Heart left ventricle (tissue), 16 donors: ENCODE data around the gene GRB7. TPM values are rescaled to one million over a fixed set of nuclear protein-coding genes. Genes with fewer than 3 reads are reported as not detected.

Experiments
- ATAC-seq, 4 donors: fragments of 200-7000 bp; cut with Tn5 transposase; one replicate each; pipeline ENCODE4 v1.9.1; 2020 to 2022; ENCODE audit warnings: moderate library complexity in 4 of 4, mild to moderate bottlenecking in 3 of 4, moderate number of reproducible peaks in 1 of 4
- DNase-seq, 5 donors: peaks; one replicate each; pipeline ENCODE4 v3.0.0-alpha.2; 2020
- H3K27ac ChIP-seq, 12 donors: fragments of 200-600 bp; sonication (generic) in 4 of 12; one replicate each; pipeline versions ENCODE4 v1.5.0 to v1.8.0; 2016 to 2022; ENCODE audit warnings: mild to moderate bottlenecking in 2 of 12
- H3K27me3 ChIP-seq, 9 donors: fragments of 200-600 bp; sonication (generic) in 2 of 9; one replicate each; pipeline versions ENCODE4 v1.5.1 to v1.8.0; 2016 to 2022; ENCODE audit warnings: mild to moderate bottlenecking in 3 of 9
- H3K36me3 ChIP-seq, 9 donors: fragments of 200-600 bp; sonication (generic) in 2 of 9; one replicate each; pipeline versions ENCODE4 v1.5.0 to v1.8.0; 2018 to 2022; ENCODE audit warnings: mild to moderate bottlenecking in 2 of 9
- H3K4me1 ChIP-seq, 12 donors: fragments of 200-600 bp; sonication (generic) in 4 of 12; one replicate each; pipeline versions ENCODE4 v1.5.0 to v1.8.0; 2016 to 2022; ENCODE audit warnings: mild to moderate bottlenecking in 3 of 12
- H3K4me3 ChIP-seq, 12 donors: fragments of 200-600 bp; sonication (generic) in 4 of 12; one replicate each; pipeline versions ENCODE4 v1.5.0 to v1.8.0; 2017 to 2022; ENCODE audit warnings: mild to moderate bottlenecking in 9 of 12, moderate library complexity in 4 of 12
- H3K9me3 ChIP-seq, 12 donors: fragments of 200-600 bp; sonication (generic) in 4 of 12; one replicate each; pipeline versions ENCODE4 v1.5.0 to v1.8.0; 2016 to 2022; ENCODE audit warnings: mild to moderate bottlenecking in 1 of 12
- POLR2A ChIP-seq, 2 donors: fragments of 450-650 bp; IDR thresholded peaks; one replicate each; pipeline ENCODE4 v1.6.1; 2017; ENCODE audit warnings: antibody characterized with exemption in 2 of 2, mild to moderate bottlenecking in 2 of 2, moderate library complexity in 2 of 2
- WGBS, 4 donors: extraction: QIAGEN DNeasy Blood & Tissue Kit in 2 of 4; methylation state at CpG; one replicate each; pipeline versions ENCODE4 v1.1.5 to v1.1.7; 2013 to 2018; 5-methylcytosine and 5-hydroxymethylcytosine counted together
- intact Hi-C, 10 donors: fragments of 100-400 bp; cut with DNase I; formaldehyde crosslinking; loops; one replicate each; pipeline versions ENCODE4 v1.11.1 to v1.14.2; 2022
- polyA plus RNA-seq, 2 donors: library from polyadenylated mRNA; stranded (reverse); fragments of 200-250 nt; gene quantifications; one replicate each; pipeline ENCODE4 v1.2.3, GENCODE V29; 2013
- total RNA-seq, 9 donors: library from RNA; depleted of rRNA in 2 of 9; stranded (reverse); fragments of >200 nt in 2 of 9; fragmentation: NEBNext Ultra II Directional in 3 of 9; extraction: Animal tissue kit (Norgen Biotek cat#: 25700) in 3 of 9; gene quantifications; one replicate each; pipeline versions ENCODE4 v1.1.0 to v1.2.4, GENCODE V29; 2016 to 2023
- TF ChIP-seq, protein P1 (sequence below), 12 donors: fragments of 200-600 bp; sonication (generic) in 4 of 12; IDR thresholded peaks; one replicate each; pipeline versions ENCODE4 v1.5.0 to v1.8.0; 2018 to 2022; ENCODE audit warnings: antibody characterized with exemption in 12 of 12, mild to moderate bottlenecking in 5 of 12
- donor health status: ischemic (EF 13 %, LVEDD 7.1; RV severe dilation, severe dysfunction).
- donor health status: healthy with polysubstance abuse.
- donor health status: DM: no; HTN: yes; CAD: no.
- donor health status: DM: no; HTN: no; CAD: no.
- donor health status: ischemic (EF 25% LVEDD 6.9; RV normal size, moderate dysfunction).
- donor health status: ischemic (EF 25% LVEDD 5.7; RV mildly dilated, moderate dysfunction).
- donor health status: healthy.
- donor health status: DM: yes; HTN: yes; CAD: no.
- donor health status: ischemic (EF 35%, LVEDD 5.7; RV mildly dilated, moderate dysfunction).
- donor health status: nonischemic (EF 11% LVEDD 7.7; RV severe dilation, severe dysfunction).
- donor health status: DM: yes; HTN: yes; CAD: no.
- donor health status: PGD.
- donor health status: ischemic (EF 29% LVEDD 5.4; RV normal size, mild dysfunction).
- donor health status: nonischemic (EF 23%, LVEDD 6.1; RV moderate dilation, normal function).

GRB7 gene
- total and polyA plus RNA-seq, 11 donors: 0.48 to 8.2 (median 1.3) TPM

DNA sequence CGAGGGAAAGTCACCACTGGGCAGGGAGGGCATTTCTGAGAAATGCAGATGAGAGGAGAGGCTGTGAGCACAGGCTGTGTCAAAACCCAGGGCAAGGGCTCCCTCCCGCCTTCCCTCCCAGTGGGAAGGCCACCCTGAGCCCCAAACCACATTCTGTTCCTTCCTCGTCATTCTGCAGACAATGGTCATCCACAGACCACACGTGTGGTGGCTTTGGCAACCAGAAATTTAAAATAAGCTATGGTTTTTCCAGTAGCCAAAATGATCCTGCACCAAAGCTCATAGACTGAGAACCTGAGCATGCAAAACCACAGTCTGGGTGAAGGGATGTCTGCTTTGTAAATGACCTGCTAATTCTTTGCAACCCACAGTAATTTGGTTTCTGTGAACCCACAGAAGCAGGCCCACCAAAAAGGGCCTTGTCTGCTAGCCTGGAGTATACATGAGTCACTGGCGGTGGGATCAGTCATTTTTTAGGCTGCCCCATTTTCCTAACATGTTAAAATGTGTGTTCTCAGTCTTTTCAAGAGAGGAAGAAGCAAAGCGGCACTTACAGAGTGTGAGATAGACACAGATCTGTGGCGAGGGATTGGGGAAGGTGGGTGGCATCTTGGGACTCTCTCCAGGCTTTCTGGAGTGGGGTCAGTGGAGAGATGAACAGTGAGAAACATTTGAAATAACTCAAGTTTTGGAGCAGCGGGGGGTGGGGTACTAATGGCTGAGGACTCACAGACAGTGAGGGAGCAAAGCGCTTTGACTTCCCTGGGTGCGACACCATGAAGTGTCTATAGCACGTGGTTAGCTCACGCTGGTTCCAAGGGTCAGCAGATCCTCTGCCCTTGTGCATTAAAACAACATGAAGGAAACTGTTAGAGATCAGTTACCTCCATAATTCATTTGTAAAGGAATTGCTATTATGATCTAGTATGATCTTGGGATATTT lies 20.5 kb downstream of the GRB7 start:
- TF ChIP-seq, protein P1, sequence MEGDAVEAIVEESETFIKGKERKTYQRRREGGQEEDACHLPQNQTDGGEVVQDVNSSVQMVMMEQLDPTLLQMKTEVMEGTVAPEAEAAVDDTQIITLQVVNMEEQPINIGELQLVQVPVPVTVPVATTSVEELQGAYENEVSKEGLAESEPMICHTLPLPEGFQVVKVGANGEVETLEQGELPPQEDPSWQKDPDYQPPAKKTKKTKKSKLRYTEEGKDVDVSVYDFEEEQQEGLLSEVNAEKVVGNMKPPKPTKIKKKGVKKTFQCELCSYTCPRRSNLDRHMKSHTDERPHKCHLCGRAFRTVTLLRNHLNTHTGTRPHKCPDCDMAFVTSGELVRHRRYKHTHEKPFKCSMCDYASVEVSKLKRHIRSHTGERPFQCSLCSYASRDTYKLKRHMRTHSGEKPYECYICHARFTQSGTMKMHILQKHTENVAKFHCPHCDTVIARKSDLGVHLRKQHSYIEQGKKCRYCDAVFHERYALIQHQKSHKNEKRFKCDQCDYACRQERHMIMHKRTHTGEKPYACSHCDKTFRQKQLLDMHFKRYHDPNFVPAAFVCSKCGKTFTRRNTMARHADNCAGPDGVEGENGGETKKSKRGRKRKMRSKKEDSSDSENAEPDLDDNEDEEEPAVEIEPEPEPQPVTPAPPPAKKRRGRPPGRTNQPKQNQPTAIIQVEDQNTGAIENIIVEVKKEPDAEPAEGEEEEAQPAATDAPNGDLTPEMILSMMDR (IDR thresholded peaks at IDR 0.05): no peak
- TF ChIP-seq POLR2A (IDR thresholded peaks at IDR 0.05): no peak
- Histone ChIP-seq H3K36me3 (no peaks in the 10 kb centered on the region), H3K27ac (peak overlapping the region in 1 of 12 donors; percentile 98), H3K4me3 (no peak overlapping the region), H3K27me3 (peaks cover 0 to 19% (median under 1%) of the 10 kb centered on the region in 9 donors), H3K9me3 (no peaks in the 10 kb centered on the region), H3K4me1 (peaks cover 0 to 38% (median 14%) of the 10 kb centered on the region in 12 donors)
- no peak for DNase-seq
- ATAC-seq: no peak
- WGBS, 4 donors: 71 to 75% (median 73%) methylated on average over 12 of the region's 12 CpGs
- intact Hi-C loops: loop anchor here in 5 of 10 donors (10.0 kb wide), 2 partner anchors 213 to 217 kb away; no protein-coding TSS in a partner anchor

DNA sequence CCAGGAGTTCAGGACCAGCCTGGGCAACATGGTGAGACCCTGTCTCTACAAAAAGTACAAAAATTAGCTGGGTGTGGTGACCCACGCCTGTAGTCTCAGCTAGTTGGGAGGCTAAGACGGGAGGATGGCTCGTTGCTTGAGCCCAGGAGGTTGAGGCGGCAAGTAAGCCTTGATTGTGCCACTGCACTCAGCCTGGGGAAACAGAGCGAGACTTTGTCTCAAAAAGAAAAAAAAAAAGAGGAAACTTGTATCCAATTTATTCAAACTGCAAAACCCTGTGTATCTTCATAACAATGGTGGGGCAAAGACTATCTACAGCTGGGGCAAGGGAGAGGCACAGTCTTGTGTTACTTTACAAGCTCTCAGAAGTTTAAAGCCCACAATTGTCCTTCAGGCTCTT lies 21.5 kb downstream of the GRB7 start:
- Histone ChIP-seq H3K4me1 (peaks cover 0 to 31% (median 7%) of the 10 kb centered on the region in 12 donors), H3K9me3 (no peaks in the 10 kb centered on the region), H3K4me3 (no peak overlapping the region), H3K36me3 (no peaks in the 10 kb centered on the region), H3K27me3 (peaks cover 0 to 19% (median 3%) of the 10 kb centered on the region in 9 donors), H3K27ac (peak overlapping the region in 1 of 12 donors; percentile 98)
- no peak for ATAC-seq
- intact Hi-C loops: loop anchor here in 5 of 10 donors (10.0 kb wide), 2 partner anchors 214 to 216 kb away; no protein-coding TSS in a partner anchor
- WGBS, 4 donors: 79 to 89% (median 87%) methylated on average over 5 of the region's 5 CpGs
- TF ChIP-seq, protein P1 (IDR thresholded peaks at IDR 0.05): no peak
- TF ChIP-seq POLR2A (IDR thresholded peaks at IDR 0.05): no peak
- DNase-seq: no peak

DNA sequence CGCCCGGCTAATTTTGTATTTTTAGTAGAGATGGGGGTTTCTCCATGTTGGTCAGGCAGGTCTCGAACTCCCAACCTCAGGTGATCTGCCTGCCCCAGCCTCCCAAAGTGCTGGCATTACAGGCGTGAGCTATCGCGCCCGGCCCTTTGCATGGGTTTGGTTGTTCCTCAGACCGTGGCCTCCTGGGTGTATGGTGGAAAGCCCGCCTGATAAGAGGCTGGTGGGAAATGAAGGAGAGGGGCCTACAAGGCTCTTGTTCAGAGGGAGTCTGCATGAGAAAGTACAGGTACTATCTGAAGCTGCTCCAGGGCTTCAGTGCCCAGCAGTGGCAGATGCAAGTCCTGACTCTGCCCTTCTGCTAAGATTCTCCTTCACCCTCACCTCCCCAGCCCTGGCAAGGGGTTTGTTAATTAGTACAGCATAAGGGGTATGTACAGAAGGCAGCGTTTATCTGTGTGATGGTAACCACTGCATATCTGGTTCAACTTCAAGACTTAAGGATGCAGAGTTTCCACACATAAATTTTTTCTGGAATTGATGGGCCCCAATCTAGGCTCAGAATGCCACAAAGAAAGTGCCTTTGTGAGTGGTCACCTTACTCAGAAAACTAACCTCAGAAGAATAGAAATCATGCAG lies 24.2 kb downstream of the GRB7 start:
- TF ChIP-seq, protein P1 (IDR thresholded peaks at IDR 0.05): no peak
- no peak for TF ChIP-seq POLR2A (IDR thresholded peaks at IDR 0.05)
- no peaks in the 10 kb centered on the region for H3K9me3 ChIP-seq
- H3K27me3 ChIP-seq: peaks cover 0 to 29% (median 3%) of the 10 kb centered on the region in 9 donors
- no peaks in the 10 kb centered on the region for H3K36me3 ChIP-seq
- no peak overlapping the region for H3K27ac ChIP-seq
- ATAC-seq: no peak
- 89 to 93% (median 90%) methylated on average over 10 of the region's 10 CpGs for whole genome bisulfite sequencing, 4 donors
- no peak for DNase-seq
- no peak overlapping the region for H3K4me3 ChIP-seq
- peaks cover 0 to 14% (median 0%) of the 10 kb centered on the region in 12 donors for H3K4me1 ChIP-seq
- intact Hi-C loops: no loop called here
